Measurements from ENCODE around the gene ANKHD1. TPM values are rescaled to one million over a fixed set of nuclear protein-coding genes. Genes with fewer than 3 reads are reported as not detected.

ANKHD1 gene
- total RNA-seq, 2 experiments from 2014 or later = 86.7 to 89.6 TPM

Other genes with a start within 250 kb of the ANKHD1 start
- gene CYSTM1, start 226.6 kb upstream of the ANKHD1 start, total RNA-seq = 10 to 100 TPM; 16.0 to 17.0 TPM
- gene PFDN1, start 98.7 kb upstream of the ANKHD1 start, total RNA-seq = 10 to 100 TPM; 64.0 to 68.5 TPM
- 1 to 10 TPM; 5.7 TPM for gene HBEGF, start 55.2 kb upstream of the ANKHD1 start, total RNA-seq
- not detected for gene SLC4A9, start 41.6 kb upstream of the ANKHD1 start, total RNA-seq
- gene EIF4EBP3, start 145.8 kb downstream of the ANKHD1 start, total RNA-seq = 10 to 100 TPM; 13.9 to 15.5 TPM
- 10 to 100 TPM; 54.6 to 60.6 TPM for gene SRA1, start 155.6 kb downstream of the ANKHD1 start, total RNA-seq
- gene APBB3, start 162.8 kb downstream of the ANKHD1 start, total RNA-seq = 10 to 100 TPM; 17.5 to 17.8 TPM
- 100 to 1,000 TPM in 1 of 2 experiments, 10 to 100 TPM in 1; 97.4 to 100 TPM for gene SLC35A4, start 163.0 kb downstream of the ANKHD1 start, total RNA-seq
- under 1 TPM; 0.42 to 0.58 TPM for gene CD14, start 231.3 kb downstream of the ANKHD1 start, total RNA-seq
- gene TMCO6, start 237.6 kb downstream of the ANKHD1 start, total RNA-seq = 10 to 100 TPM; 34.4 to 37.4 TPM
- gene NDUFA2, start 245.8 kb downstream of the ANKHD1 start, total RNA-seq = 10 to 100 TPM; 64.2 to 69.4 TPM
- 10 to 100 TPM; 94.3 to 95.3 TPM for gene IK, start 246.0 kb downstream of the ANKHD1 start, total RNA-seq